Panc1 (cell line): ENCODE results near the gene C1orf198. TPM values are rescaled to one million over a fixed set of nuclear protein-coding genes. Genes with fewer than 3 reads are reported as not detected.

Experiments used
- ATAC-seq: fragments of 200-7000 bp; cut with Tn5 transposase; 2 replicates; pipeline ENCODE4 v1.9.1; 2020; ENCODE audit warnings: mild to moderate bottlenecking, moderate library complexity
- BruUV-seq: library from RNA; stranded (reverse); fragments of 400-500 nt; replicated peaks from 2 replicates; lab custom pipeline; 2021; lab: Mats Ljungman, UMichigan
- CTCF ChIA-PET: fragments of 300-600 bp; sonication (Branson Sonifier 250); formaldehyde crosslinking; loops from one replicate; lab custom pipeline; 2022; ENCODE audit warnings: antibody characterized with exemption; lab: Charles Lee
- POLR2A ChIA-PET: fragments of 300-600 bp; sonication (Branson Sonifier 250); formaldehyde crosslinking; loops from one replicate; lab custom pipeline; 2022; ENCODE audit warnings: antibody characterized with exemption; lab: Charles Lee
- DNase-seq: peaks from one replicate; pipeline ENCODE4 v3.0.0-alpha.2; 2010; ENCODE audit warnings: low read depth, low spot score
- H3K27ac ChIP-seq: 2 replicates; pipeline ENCODE4 v1.5.1; 2011; ENCODE audit warnings: mild to moderate bottlenecking, low read length, inconsistent platforms
- H3K27me3 ChIP-seq: fragments of 200-500 bp; sonication (Bioruptor generic); 2 replicates; pipeline ENCODE4 v1.6.0; 2014; ENCODE audit warnings: low read length, inconsistent platforms; ENCODE audit not compliant: control insufficient read depth, insufficient read depth
- H3K36me3 ChIP-seq: fragments of 200-500 bp; sonication (Bioruptor generic); 2 replicates; pipeline ENCODE4 v1.5.1; 2014; ENCODE audit warnings: inconsistent platforms, mild to moderate bottlenecking, low read length, moderate library complexity; ENCODE audit not compliant: control insufficient read depth, insufficient read depth
- H3K4me1 ChIP-seq: 2 replicates; pipeline ENCODE4 v1.5.1; 2011; ENCODE audit warnings: inconsistent platforms, mild to moderate bottlenecking, low read length, moderate library complexity; ENCODE audit not compliant: control insufficient read depth, insufficient read depth
- H3K4me3 ChIP-seq, 2 experiments: 2 replicates each; pipeline ENCODE4 v1.5.1; 2011 to 2012; ENCODE audit warnings: low read depth in 2 of 2, low read length in 2 of 2, mild to moderate bottlenecking in 2 of 2, inconsistent platforms in 1 of 2, moderate library complexity in 1 of 2
- H3K9me3 ChIP-seq: fragments of 200-500 bp; sonication (Bioruptor generic); 2 replicates; pipeline ENCODE4 v1.5.1; 2014; ENCODE audit warnings: low read depth, mild to moderate bottlenecking, inconsistent platforms, low read length, moderate library complexity; ENCODE audit not compliant: control insufficient read depth, insufficient read depth
- POLR2AphosphoS5 ChIP-seq: IDR thresholded peaks from 2 replicates; pipeline ENCODE4 v1.6.1; 2012; ENCODE audit warnings: mild to moderate bottlenecking, low read depth, low read length, moderate library complexity
- SIN3A ChIP-seq: IDR thresholded peaks from 2 replicates; pipeline ENCODE4 v1.6.1; 2012; ENCODE audit warnings: low read depth, mild to moderate bottlenecking, low read length, moderate library complexity, borderline replicate concordance; ENCODE audit not compliant: insufficient read depth
- TCF7L2 ChIP-seq: IDR thresholded peaks from 2 replicates; pipeline ENCODE4 v1.6.1; 2011; ENCODE audit warnings: mild to moderate bottlenecking, low read depth, low read length, inconsistent platforms
- in situ Hi-C: cut with HindIII; loops from 2 replicates; pipeline ENCODE4 v1.10.0; 2016; ENCODE audit warnings: low sequenced_read_pairs, low pct_unique_long_range_greater_than_20kb
- intact Hi-C: fragments of 100-400 bp; cut with micrococcal nuclease; formaldehyde crosslinking; loops from one replicate; pipeline ENCODE4 v1.10.0; 2022; ENCODE audit not compliant: unreplicated experiment
- total RNA-seq: library from RNA; stranded (reverse); gene quantifications from one replicate; pipeline ENCODE4 v1.2.1, GENCODE V29; 2021; ENCODE audit not compliant: unreplicated experiment
- TF ChIP-seq, protein P1 (sequence below), 2 experiments: IDR thresholded peaks; 2 replicates each; pipeline ENCODE4 v1.6.1; 2011 to 2012; ENCODE audit warnings: low read depth in 2 of 2, control low read depth in 1 of 2, low read length in 1 of 2, mild to moderate bottlenecking in 1 of 2, moderate library complexity in 1 of 2; ENCODE audit not compliant: insufficient read depth in 1 of 2
- TF ChIP-seq, protein P2 (sequence below): fragments of 450-650 bp; IDR thresholded peaks from 2 replicates; pipeline ENCODE4 v1.5.1; 2017; ENCODE audit warnings: mild to moderate bottlenecking

Gene C1orf198
- total RNA-seq, 1 experiment from 2014 or later: 33.6 TPM

DNA sequence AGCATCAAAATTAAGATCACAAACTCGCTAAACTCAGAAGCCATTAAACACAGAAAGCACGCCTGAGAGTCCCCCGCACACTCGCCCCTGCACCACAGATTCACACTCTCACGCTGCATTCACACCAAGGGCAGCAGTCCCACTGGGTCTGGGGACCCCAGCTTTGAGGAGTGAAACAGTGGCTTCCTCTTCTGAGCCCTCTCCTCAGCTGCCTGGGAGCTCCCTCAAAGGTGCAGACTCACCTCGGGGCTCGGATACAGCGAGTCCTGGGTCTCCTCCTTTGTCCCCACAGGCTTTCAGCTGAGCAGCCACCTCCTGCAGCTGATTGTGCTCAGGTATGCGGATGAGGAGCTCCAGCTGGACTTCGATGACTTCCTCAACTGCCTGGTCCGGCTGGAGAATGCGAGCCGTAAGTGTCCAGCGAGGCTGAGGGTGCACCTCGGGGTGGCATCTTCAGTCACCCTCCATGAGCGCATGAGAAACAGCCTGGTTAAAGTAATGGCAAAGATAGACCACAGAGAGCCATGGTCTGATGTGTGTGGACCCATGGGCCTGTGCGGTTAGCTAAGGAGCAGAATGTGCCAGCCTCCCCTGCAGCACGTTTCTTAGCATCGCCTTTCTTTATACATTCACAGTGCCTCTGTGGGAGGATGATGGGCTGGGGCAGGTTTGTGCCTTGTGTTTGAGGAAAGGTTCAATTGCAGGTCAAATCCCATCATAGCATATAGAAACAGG lies 73.3 kb downstream of the C1orf198 start:
- DNase-seq: no peak
- TF ChIP-seq SIN3A (no peak), TCF7L2 (no peak)
- TF ChIP-seq, protein P1, sequence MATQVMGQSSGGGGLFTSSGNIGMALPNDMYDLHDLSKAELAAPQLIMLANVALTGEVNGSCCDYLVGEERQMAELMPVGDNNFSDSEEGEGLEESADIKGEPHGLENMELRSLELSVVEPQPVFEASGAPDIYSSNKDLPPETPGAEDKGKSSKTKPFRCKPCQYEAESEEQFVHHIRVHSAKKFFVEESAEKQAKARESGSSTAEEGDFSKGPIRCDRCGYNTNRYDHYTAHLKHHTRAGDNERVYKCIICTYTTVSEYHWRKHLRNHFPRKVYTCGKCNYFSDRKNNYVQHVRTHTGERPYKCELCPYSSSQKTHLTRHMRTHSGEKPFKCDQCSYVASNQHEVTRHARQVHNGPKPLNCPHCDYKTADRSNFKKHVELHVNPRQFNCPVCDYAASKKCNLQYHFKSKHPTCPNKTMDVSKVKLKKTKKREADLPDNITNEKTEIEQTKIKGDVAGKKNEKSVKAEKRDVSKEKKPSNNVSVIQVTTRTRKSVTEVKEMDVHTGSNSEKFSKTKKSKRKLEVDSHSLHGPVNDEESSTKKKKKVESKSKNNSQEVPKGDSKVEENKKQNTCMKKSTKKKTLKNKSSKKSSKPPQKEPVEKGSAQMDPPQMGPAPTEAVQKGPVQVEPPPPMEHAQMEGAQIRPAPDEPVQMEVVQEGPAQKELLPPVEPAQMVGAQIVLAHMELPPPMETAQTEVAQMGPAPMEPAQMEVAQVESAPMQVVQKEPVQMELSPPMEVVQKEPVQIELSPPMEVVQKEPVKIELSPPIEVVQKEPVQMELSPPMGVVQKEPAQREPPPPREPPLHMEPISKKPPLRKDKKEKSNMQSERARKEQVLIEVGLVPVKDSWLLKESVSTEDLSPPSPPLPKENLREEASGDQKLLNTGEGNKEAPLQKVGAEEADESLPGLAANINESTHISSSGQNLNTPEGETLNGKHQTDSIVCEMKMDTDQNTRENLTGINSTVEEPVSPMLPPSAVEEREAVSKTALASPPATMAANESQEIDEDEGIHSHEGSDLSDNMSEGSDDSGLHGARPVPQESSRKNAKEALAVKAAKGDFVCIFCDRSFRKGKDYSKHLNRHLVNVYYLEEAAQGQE (IDR thresholded peaks at IDR 0.05; ENCODE audit: insufficient read depth in 1 of 2, low read depth in 2 of 2, low read length in 1 of 2): no peak
- TF ChIP-seq, protein P2, sequence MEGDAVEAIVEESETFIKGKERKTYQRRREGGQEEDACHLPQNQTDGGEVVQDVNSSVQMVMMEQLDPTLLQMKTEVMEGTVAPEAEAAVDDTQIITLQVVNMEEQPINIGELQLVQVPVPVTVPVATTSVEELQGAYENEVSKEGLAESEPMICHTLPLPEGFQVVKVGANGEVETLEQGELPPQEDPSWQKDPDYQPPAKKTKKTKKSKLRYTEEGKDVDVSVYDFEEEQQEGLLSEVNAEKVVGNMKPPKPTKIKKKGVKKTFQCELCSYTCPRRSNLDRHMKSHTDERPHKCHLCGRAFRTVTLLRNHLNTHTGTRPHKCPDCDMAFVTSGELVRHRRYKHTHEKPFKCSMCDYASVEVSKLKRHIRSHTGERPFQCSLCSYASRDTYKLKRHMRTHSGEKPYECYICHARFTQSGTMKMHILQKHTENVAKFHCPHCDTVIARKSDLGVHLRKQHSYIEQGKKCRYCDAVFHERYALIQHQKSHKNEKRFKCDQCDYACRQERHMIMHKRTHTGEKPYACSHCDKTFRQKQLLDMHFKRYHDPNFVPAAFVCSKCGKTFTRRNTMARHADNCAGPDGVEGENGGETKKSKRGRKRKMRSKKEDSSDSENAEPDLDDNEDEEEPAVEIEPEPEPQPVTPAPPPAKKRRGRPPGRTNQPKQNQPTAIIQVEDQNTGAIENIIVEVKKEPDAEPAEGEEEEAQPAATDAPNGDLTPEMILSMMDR: no peak
- no peaks in the 10 kb centered on the region for H3K9me3 ChIP-seq
- H3K4me3 ChIP-seq: no peak overlapping the region
- no TSS peak for BruUV-seq
- H3K27me3 ChIP-seq: no peaks in the 10 kb centered on the region
- CTCF ChIA-PET: no interaction called here
- no peaks in the 10 kb centered on the region for H3K36me3 ChIP-seq
- H3K4me1 ChIP-seq: no peaks in the 10 kb centered on the region
- H3K27ac ChIP-seq: no peak overlapping the region
- ATAC-seq: no peak
- in situ Hi-C loops: no loop called here
- intact Hi-C loops: loop anchor here (5.0 kb wide), 2 partner anchors 122 to 163 kb away; no protein-coding TSS in a partner anchor
- POLR2A ChIA-PET: no interaction called here

DNA sequence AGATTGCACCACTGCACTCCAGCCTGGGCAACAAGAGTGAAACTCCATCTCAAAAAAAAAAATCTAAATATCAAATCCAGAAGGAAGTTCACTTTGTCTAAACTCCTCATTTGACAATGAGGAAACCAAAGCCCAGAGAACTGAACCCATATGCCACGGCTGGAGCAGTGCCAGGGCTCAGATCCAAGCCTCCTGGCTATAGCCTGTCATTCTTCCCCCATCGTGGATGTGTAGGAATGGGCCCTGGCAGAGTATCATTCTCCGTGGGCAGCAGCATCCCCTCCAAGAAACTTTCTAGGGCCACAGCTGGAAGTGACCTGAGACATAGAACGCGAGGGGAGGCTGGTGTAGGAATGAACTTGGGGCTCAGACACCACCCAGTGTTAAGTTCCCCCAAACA lies 73.9 kb downstream of the C1orf198 start:
- ChIA-PET POLR2A (no interaction called here), CTCF (no interaction called here)
- Histone ChIP-seq H3K27ac (no peak overlapping the region), H3K4me1 (no peaks in the 10 kb centered on the region), H3K4me3 (no peak overlapping the region), H3K27me3 (no peaks in the 10 kb centered on the region), H3K9me3 (no peaks in the 10 kb centered on the region), H3K36me3 (no peaks in the 10 kb centered on the region)
- TF ChIP-seq, protein P2: no peak
- TF ChIP-seq, protein P1 (IDR thresholded peaks at IDR 0.05; ENCODE audit: insufficient read depth in 1 of 2, low read depth in 2 of 2, low read length in 1 of 2): no peak
- TF ChIP-seq SIN3A: no peak
- no peak for TF ChIP-seq POLR2AphosphoS5
- no peak for TF ChIP-seq TCF7L2
- intact Hi-C loops (loop anchor here (5.0 kb wide), 1 partner anchor 162 kb away; no protein-coding TSS in a partner anchor), in situ Hi-C loops (no loop called here)
- no peak for ATAC-seq
- no TSS peak for BruUV-seq
- DNase-seq: no peak
